Nephron progenitor cell (in vitro differentiated cells): ENCODE data around the gene AFDN.

Experiments used
- DNase-seq: peaks from one replicate; pipeline ENCODE4 v3.0.0; 2021
- H3K27ac Mint-ChIP-seq: 2 replicates; pipeline ENCODE4 v1.8.0; 2021; ENCODE audit warnings: mild to moderate bottlenecking, moderate library complexity, mixed read lengths
- H3K27me3 Mint-ChIP-seq: 2 replicates; pipeline ENCODE4 v1.8.0; 2021; ENCODE audit warnings: mild to moderate bottlenecking, low read depth, mixed read lengths; ENCODE audit not compliant: poor library complexity
- H3K36me3 Mint-ChIP-seq: 2 replicates; pipeline ENCODE4 v1.8.0; 2021; ENCODE audit warnings: low read depth, mixed read lengths
- H3K4me1 Mint-ChIP-seq: 2 replicates; pipeline ENCODE4 v1.8.0; 2021; ENCODE audit warnings: mixed read lengths
- H3K4me3 Mint-ChIP-seq: 2 replicates; pipeline ENCODE4 v1.8.0; 2021; ENCODE audit warnings: mild to moderate bottlenecking, moderate library complexity, mixed read lengths
- H3K9me3 Mint-ChIP-seq: 2 replicates; pipeline ENCODE4 v1.8.0; 2021; ENCODE audit warnings: mild to moderate bottlenecking, moderate library complexity, mixed read lengths
- CTCF ChIP-seq: fragments of 200-600 bp; sonication (generic); IDR thresholded peaks from 2 replicates; pipeline ENCODE4 v1.5.0; 2021; ENCODE audit warnings: antibody characterized with exemption

The AFDN gene

GRCh38 chr6:167946604-167947003 lies 119.9 kb downstream of the AFDN start:
- Mint-ChIP-seq H3K9me3 (no peaks in the 10 kb centered on the region), H3K27ac (no peak overlapping the region), H3K4me1 (peaks cover 5% of the 10 kb centered on the region), H3K4me3 (no peak overlapping the region), H3K27me3 (no peaks in the 10 kb centered on the region), H3K36me3 (peaks cover 75% of the 10 kb centered on the region)
- no peak for DNase-seq
- no peak for TF ChIP-seq CTCF

GRCh38 chr6:167947716-167948115 lies 121.0 kb downstream of the AFDN start:
- Mint-ChIP-seq H3K27ac (no peak overlapping the region), H3K27me3 (no peaks in the 10 kb centered on the region), H3K9me3 (no peaks in the 10 kb centered on the region), H3K4me1 (peaks cover 13% of the 10 kb centered on the region), H3K4me3 (no peak overlapping the region), H3K36me3 (peaks cover 84% of the 10 kb centered on the region)
- no peak for TF ChIP-seq CTCF
- DNase-seq, result no peak

- no peak overlapping the region for H3K4me3 Mint-ChIP-seq
- no peaks in the 10 kb centered on the region for H3K27me3 Mint-ChIP-seq
- DNase-seq, result no peak
- no peak for TF ChIP-seq CTCF
- H3K4me1 Mint-ChIP-seq, result peaks cover 13% of the 10 kb centered on the region
- H3K9me3 Mint-ChIP-seq, result no peaks in the 10 kb centered on the region
- no peak overlapping the region for H3K27ac Mint-ChIP-seq
- H3K36me3 Mint-ChIP-seq, result peaks cover 76% of the 10 kb centered on the region
These were observed 122.0 kb downstream of the AFDN start for GRCh38 chr6:167948716-167949115.

- Mint-ChIP-seq H3K4me3 (no peak overlapping the region), H3K27ac (no peak overlapping the region), H3K9me3 (no peaks in the 10 kb centered on the region), H3K27me3 (no peaks in the 10 kb centered on the region), H3K36me3 (peaks cover 72% of the 10 kb centered on the region), H3K4me1 (peaks cover 13% of the 10 kb centered on the region)
- DNase-seq, result no peak
- no peak for TF ChIP-seq CTCF
These were observed 122.5 kb downstream of the AFDN start for GRCh38 chr6:167949121-167949684.

GRCh38 chr6:167951781-167952511 lies 125.2 kb downstream of the AFDN start:
- H3K4me1 Mint-ChIP-seq, result peaks cover 22% of the 10 kb centered on the region
- peak; percentile 27 for DNase-seq
- peak overlapping the region; percentile 62 for H3K27ac Mint-ChIP-seq
- H3K36me3 Mint-ChIP-seq, result peaks cover 68% of the 10 kb centered on the region
- H3K27me3 Mint-ChIP-seq, result no peaks in the 10 kb centered on the region
- no peaks in the 10 kb centered on the region for H3K9me3 Mint-ChIP-seq
- TF ChIP-seq CTCF, result no peak
- no peak overlapping the region for H3K4me3 Mint-ChIP-seq

GRCh38 chr6:167952512-167952859 lies 125.8 kb downstream of the AFDN start:
- Mint-ChIP-seq H3K9me3 (no peaks in the 10 kb centered on the region), H3K36me3 (peaks cover 68% of the 10 kb centered on the region), H3K27ac (no peak overlapping the region), H3K4me1 (peaks cover 24% of the 10 kb centered on the region), H3K4me3 (no peak overlapping the region), H3K27me3 (no peaks in the 10 kb centered on the region)
- no peak for TF ChIP-seq CTCF
- no peak for DNase-seq
